GM10266 (cell line): ENCODE data around the gene HOMER1.
"Not testable (repeated sequence)": the region's sequence is repeated elsewhere in the genome, so short reads cannot be mapped to it uniquely, and the experiment has no call there.

Source experiments
- DNase-seq: peaks from one replicate; pipeline ENCODE4 v3.0.0; 2012; ENCODE audit errors: extremely low spot score
- CTCF ChIP-seq: IDR thresholded peaks from 2 replicates; pipeline ENCODE4 v1.5.1; 2012; ENCODE audit warnings: mild to moderate bottlenecking, low read depth; ENCODE audit not compliant: control insufficient read depth, insufficient read depth; ENCODE audit errors: missing control alignments

Gene HOMER1

GRCh38 chr5:79517601-79518000 lies 3.7 kb upstream of the HOMER1 start:
- no peak for TF ChIP-seq CTCF
- no peak for DNase-seq

- no peak for DNase-seq
- no peak for TF ChIP-seq CTCF
These were observed 3.1 kb upstream of the HOMER1 start for GRCh38 chr5:79516986-79517385.

GRCh38 chr5:79516331-79516730 lies 2.4 kb upstream of the HOMER1 start:
- DNase-seq = not testable (repeated sequence)

- peak; percentile 90 for DNase-seq
- no peak for TF ChIP-seq CTCF
These were observed 614 bp upstream of the HOMER1 start for GRCh38 chr5:79514391-79515105.

GRCh38 chr5:79513308-79513703 lies 628 bp downstream of the HOMER1 start:
- no peak for TF ChIP-seq CTCF
- DNase-seq = no peak

GRCh38 chr5:79512471-79513307 lies 1.2 kb downstream of the HOMER1 start:
- peak; percentile 22 for DNase-seq
- TF ChIP-seq CTCF = no peak

GRCh38 chr5:79512049-79512448 lies 1.9 kb downstream of the HOMER1 start:
- TF ChIP-seq CTCF = no peak

More at GRCh38 chr5:79512049-79512448, 1.9 kb downstream of the HOMER1 start:
- no peak for DNase-seq
